GM18502 (cell line): ENCODE data around the gene SLC9A1.

Experiments used
- ATAC-seq: cut with Tn5 transposase; IDR thresholded peaks from one replicate; pipeline ENCODE4 v1.9.1; 2021; ENCODE audit warnings: mild to moderate bottlenecking; ENCODE audit not compliant: unreplicated experiment, poor library complexity

The SLC9A1 gene

DNA sequence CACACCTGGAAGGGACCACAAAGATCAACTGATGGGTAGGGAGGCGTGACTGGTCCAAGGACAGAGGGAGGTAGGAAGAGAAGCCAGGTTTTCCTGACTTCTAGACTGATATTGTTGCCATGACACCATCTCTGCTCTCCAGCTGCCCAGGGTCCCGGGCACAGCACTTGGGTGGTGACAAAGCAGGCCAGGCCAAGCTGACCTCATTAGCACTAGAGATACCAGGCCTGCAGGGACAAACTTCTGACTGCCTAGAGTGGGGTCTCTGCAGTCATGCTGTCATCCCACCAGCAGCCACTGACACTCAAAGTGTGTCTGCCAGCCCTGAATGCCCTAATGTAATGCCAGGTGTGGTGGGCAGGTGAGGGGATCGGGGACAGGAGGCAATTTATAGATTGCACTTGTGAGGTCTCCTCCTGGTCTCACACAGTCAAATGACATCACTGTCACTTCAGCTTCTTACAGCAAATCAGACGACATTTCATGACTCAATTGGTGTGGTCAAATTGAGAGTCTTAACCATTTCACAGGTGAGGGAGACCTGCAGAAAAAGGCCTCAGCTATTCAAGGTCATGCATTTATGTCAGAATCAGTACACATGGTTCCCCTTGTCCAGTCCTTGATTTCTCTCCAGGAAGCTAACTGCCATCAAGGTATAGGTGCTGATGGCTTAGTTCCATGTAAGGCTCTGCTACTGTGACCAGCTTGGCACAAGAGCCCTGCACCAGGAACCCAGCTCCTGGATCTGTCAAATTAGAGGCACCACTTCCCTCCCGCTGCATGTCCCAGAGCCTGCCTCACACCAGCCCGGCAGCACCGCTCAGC is 2.7 kb downstream of the SLC9A1 start:
- ATAC-seq: no peak

GRCh38 chr1:27150641-27151040 is 4.3 kb downstream of the SLC9A1 start:
- no peak for ATAC-seq

- ATAC-seq: no peak
Observed at GRCh38 chr1:27150183-27150582, 4.7 kb downstream of the SLC9A1 start.

DNA sequence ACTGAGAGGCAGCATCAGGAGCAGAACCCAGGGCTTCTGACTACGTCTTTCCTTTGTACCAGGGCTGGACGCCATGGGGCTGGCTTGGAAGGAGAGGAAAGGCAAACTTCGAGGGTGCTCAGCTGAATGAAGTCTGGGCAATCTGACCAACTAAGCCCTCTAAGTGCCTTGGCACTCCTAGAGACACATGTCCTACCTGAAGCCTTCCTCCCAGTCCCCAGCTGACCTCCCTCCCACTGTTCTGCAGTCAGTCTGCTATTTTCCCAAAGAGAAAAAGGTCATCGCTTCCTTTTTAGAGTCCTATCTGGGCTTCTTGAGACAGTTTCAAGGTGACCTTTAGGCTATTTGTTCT is 5.2 kb downstream of the SLC9A1 start:
- no peak for ATAC-seq

- ATAC-seq: no peak
Observed at GRCh38 chr1:27149084-27149761, 5.7 kb downstream of the SLC9A1 start.

DNA sequence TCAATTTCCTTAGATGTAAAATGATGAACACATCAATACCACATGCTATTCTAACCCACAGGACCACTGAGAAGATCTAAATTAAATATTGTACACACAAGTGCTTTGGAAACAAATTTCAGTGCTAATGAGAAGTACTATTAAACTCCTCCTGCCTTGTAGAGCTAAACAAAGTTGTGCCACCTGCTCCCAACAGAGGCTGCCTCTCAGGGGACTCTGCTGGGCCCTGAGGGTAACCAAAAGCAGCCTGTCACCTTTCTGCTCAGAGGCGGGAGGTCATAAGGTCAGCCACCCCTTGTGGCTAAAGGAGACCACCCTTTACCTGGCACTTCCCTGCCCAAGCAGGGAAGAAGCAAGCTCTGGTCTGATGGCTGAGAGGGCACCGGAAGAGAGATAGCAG is 6.3 kb downstream of the SLC9A1 start:
- ATAC-seq: no peak

- ATAC-seq: no peak
Observed at GRCh38 chr1:27147842-27148518, 6.9 kb downstream of the SLC9A1 start.

DNA sequence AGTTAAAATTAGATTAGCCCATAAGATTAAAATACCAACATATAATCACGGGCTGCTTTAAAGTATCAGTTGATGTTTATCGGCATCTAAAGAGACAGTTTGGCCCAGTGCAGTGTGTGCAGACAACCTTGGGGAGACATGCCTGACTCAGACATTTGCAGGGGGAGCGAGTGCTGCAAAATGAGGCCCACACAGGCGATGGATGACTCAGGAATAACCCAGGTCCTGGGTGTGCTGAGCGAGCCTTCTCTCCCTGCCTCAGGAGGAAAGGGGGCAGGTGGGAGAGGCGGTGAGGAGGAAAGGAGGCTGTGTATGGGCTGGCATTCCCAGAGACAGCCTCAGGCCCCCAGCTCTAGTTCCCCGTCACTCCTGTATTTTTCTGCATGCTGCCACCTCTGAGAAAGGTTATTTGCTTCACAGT is 9.0 kb downstream of the SLC9A1 start:
- ATAC-seq: no peak

GRCh38 chr1:27144920-27145661 is 9.8 kb downstream of the SLC9A1 start:
- no peak for ATAC-seq

DNA sequence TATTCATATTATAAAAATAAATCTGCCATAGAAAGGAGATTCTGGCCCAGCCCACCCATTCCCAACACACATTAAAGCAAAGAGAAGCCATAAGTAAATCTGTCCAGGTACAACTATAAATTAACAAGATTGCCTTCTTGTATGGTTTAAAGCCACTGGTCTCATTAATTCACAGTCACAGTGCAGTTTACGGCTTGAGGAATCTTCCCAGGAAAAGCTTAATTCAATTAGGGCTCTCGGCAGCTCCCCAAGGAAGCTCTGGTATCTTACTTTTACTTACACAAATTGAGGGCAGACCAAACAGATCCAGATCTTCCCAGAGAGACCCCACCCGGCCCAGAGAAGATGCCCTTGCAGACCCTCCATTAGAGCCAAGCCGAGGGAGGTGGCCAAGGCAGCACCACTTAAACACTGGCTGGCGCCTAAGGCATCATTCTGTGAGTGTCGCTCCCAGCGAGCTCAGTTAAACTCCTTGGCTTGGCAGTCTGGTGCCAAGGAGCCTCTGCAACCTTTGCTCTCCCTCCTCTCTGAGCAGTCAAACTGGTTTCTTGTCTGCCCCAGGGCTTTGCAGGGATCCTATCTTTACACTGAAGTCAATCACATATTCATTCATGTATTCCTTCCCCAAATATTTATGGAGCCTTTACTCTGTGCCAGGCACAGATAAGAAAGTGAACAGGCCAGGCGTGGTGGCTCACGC is 10.7 kb downstream of the SLC9A1 start:
- ATAC-seq: no peak

GRCh38 chr1:27143401-27143800 is 11.5 kb downstream of the SLC9A1 start:
- no peak for ATAC-seq

DNA sequence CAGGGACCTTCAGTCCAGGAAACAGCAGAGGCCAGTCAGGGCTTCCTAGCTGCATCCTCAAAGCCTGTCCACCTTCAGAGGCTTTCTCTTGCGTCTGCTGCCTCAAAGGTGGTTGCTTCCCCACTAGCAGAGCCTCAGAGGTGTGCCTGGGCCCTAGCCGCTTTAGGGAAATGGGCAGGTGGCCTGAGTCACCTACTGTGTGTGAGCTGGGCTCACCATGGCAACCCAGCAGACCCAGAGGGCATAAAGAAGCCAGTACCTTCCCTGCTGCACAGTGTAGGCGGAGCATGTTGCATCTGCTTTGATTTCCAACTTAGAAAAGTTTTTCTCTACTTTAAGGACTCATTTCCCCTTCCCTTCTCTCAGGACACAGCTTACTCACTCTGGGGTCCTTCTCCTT is 12.5 kb downstream of the SLC9A1 start:
- ATAC-seq: no peak

DNA sequence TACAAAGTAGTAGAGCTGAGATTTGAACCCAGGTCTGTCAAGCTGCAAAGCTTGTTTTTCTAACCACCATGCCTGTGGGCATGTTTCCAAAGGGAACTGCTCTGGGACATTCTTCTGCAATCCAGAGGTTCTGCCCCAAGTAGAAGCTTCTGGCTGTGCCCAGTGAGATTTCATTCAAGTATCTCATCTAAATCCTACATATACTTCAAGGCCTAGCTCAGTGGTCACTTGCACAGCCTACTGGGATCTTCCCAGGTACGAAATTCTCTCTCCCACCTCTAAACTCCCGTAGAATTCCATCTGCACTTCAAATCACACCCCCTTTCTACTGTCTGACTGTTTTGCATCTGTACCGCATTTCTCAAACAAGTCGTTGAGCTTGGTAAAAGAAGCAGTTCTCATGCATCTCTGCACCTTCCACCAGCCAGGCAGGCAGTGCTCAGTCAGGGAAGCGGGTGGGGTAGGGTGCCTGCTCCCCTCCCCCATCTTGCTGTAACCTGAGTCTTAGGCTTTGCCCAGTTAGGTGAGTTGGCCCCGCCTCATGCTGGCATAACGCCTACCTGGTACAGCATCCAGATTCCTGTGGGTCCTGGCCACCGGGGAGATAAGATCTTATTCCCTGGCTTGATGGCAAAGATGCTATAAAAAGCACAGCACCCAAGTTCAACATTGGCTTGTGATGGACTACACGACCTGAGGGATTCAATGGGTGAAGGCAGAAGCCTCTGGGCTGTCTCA is 13.5 kb downstream of the SLC9A1 start:
- ATAC-seq: no peak

GRCh38 chr1:27139980-27140379 is 14.9 kb downstream of the SLC9A1 start:
- no peak for ATAC-seq

GRCh38 chr1:27138927-27139326 is 16.0 kb downstream of the SLC9A1 start:
- no peak for ATAC-seq

GRCh38 chr1:27138368-27138767 is 16.6 kb downstream of the SLC9A1 start:
- no peak for ATAC-seq

GRCh38 chr1:27137544-27138075 is 17.3 kb downstream of the SLC9A1 start:
- no peak for ATAC-seq

DNA sequence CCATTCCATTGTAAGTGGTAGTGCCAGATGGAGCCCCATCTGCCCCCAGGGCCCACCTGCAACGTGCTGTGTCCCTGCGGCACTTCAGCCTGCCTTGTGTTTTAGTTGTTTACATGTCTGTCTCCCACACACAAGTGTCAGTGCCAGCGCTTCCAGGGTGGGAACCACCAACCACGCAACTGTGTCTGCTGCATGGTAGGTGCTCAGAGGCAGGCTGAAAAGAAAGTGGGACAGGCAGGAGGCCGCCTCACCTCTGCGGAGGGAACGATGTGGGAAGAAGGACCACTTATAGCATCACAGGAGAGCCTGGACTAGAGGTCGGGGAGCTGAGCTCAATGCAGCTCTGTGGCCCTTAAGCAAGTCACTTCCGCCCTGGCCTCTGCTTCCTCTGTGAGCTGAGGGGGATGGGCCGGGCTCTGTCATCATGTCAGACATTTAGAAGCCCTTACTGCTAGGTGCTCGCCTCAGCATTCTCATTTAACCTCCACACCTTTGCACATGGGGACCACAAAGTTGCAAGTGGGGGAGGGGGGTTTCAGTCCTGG is 17.9 kb downstream of the SLC9A1 start:
- peak; percentile 55 for ATAC-seq

GRCh38 chr1:27136236-27136551 is 18.7 kb downstream of the SLC9A1 start:
- no peak for ATAC-seq
